Renal pelvis (tissue), 12 donors: Measurements from ENCODE around the gene ADM2. TPM values are rescaled to one million over a fixed set of nuclear protein-coding genes. Genes with fewer than 3 reads are reported as not detected.
"Not testable (repeated sequence)": the region's sequence is repeated elsewhere in the genome, so short reads cannot be mapped to it uniquely, and the experiment has no call there.

Source experiments
- DNase-seq: peaks from one replicate; pipeline ENCODE4 v3.0.0-alpha.2; 2013
- long read RNA-seq, 16 experiments: transcript quantifications; one replicate each; lab custom pipeline, GENCODE V29; 2026
- polyA plus RNA-seq, 3 donors: library from polyadenylated mRNA; unstranded; fragments of 120-200 nt; gene quantifications; one replicate each; pipeline ENCODE4 v1.2.1, GENCODE V29; 2013; ENCODE audit not compliant: insufficient read length in 3 of 3

ADM2 gene, protein sequence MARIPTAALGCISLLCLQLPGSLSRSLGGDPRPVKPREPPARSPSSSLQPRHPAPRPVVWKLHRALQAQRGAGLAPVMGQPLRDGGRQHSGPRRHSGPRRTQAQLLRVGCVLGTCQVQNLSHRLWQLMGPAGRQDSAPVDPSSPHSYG
- polyA plus RNA-seq: 1 to 10 TPM; 4.4 to 6.0 (median 5.7) TPM
- long read RNA-seq, donor 1, full-length matches to known transcripts: 3 of 3 reads
- long read RNA-seq, donor 1, partial matches to known transcripts: 0 of 3 reads
- long read RNA-seq, donor 1, other reads (novel, unspliced or antisense): 0 of 3 reads
- long read RNA-seq, donor 2, full-length matches to known transcripts: 1 of 1 reads
- long read RNA-seq, donor 2, partial matches to known transcripts: 0 of 1 reads
- long read RNA-seq, donor 2, other reads (novel, unspliced or antisense): 0 of 1 reads
- long read RNA-seq, donor 3: 0 reads
- long read RNA-seq, donor 4, full-length matches to known transcripts: 1 of 1 reads
- long read RNA-seq, donor 4, partial matches to known transcripts: 0 of 1 reads
- long read RNA-seq, donor 4, other reads (novel, unspliced or antisense): 0 of 1 reads
- long read RNA-seq, donor 5, full-length matches to known transcripts: 4 of 4 reads
- long read RNA-seq, donor 5, partial matches to known transcripts: 0 of 4 reads
- long read RNA-seq, donor 5, other reads (novel, unspliced or antisense): 0 of 4 reads
- long read RNA-seq, donor 6, full-length matches to known transcripts: 2 of 2 reads
- long read RNA-seq, donor 6, partial matches to known transcripts: 0 of 2 reads
- long read RNA-seq, donor 6, other reads (novel, unspliced or antisense): 0 of 2 reads
- long read RNA-seq, donor 7, full-length matches to known transcripts: 4 of 4 reads
- long read RNA-seq, donor 7, partial matches to known transcripts: 0 of 4 reads
- long read RNA-seq, donor 7, other reads (novel, unspliced or antisense): 0 of 4 reads
- long read RNA-seq, donor 8: 0 reads
- long read RNA-seq, donor 9, full-length matches to known transcripts: 1 of 1 reads
- long read RNA-seq, donor 9, partial matches to known transcripts: 0 of 1 reads
- long read RNA-seq, donor 9, other reads (novel, unspliced or antisense): 0 of 1 reads
- long read RNA-seq, donor 10, full-length matches to known transcripts: 6 of 6 reads
- long read RNA-seq, donor 10, partial matches to known transcripts: 0 of 6 reads
- long read RNA-seq, donor 10, other reads (novel, unspliced or antisense): 0 of 6 reads
- long read RNA-seq, donor 11, full-length matches to known transcripts: 3 of 3 reads
- long read RNA-seq, donor 11, partial matches to known transcripts: 0 of 3 reads
- long read RNA-seq, donor 11, other reads (novel, unspliced or antisense): 0 of 3 reads
- long read RNA-seq, donor 12, full-length matches to known transcripts: 3 of 3 reads
- long read RNA-seq, donor 12, partial matches to known transcripts: 0 of 3 reads
- long read RNA-seq, donor 12, other reads (novel, unspliced or antisense): 0 of 3 reads
- long read RNA-seq, donor 13: 0 reads
- long read RNA-seq, donor 14, full-length matches to known transcripts: 6 of 6 reads
- long read RNA-seq, donor 14, partial matches to known transcripts: 0 of 6 reads
- long read RNA-seq, donor 14, other reads (novel, unspliced or antisense): 0 of 6 reads
- long read RNA-seq, donor 15, full-length matches to known transcripts: 3 of 3 reads
- long read RNA-seq, donor 15, partial matches to known transcripts: 0 of 3 reads
- long read RNA-seq, donor 15, other reads (novel, unspliced or antisense): 0 of 3 reads
- long read RNA-seq, donor 16, full-length matches to known transcripts: 1 of 1 reads
- long read RNA-seq, donor 16, partial matches to known transcripts: 0 of 1 reads
- long read RNA-seq, donor 16, other reads (novel, unspliced or antisense): 0 of 1 reads

DNA sequence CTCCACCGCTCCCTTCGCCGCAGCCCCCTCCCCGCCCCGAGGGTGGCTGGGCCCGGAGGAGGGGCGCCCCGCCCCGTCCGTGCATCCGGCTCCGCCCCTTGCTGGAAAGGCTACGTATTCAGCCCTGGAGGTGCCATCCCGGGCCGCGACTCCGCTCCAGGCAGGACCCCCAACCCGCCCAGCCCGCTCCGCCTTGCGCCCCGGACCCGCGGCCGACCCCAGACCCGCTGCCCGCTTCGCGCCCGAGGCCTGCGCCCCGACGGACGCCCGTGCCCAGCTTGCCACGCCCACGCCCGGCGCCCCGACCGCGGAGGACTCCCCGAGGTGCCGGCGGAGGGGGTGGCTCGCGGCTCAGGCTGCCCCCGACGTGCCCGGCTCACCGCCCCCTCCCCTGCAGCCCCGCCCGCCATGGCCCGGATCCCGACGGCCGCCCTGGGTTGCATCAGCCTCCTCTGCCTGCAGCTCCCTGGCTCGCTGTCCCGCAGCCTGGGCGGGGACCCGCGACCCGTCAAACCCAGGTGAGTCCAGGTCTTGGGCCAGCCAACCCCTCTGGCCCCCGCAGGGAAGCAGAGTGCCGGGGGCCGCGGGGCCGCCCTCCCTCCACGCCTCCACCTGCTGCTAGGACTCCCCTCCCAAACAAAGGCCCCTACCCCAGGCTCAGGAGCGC is at the start of gene ADM2:
ADM2 (plus strand) TSS at position 104 of the 667 bp plus-strand sequence; CDS start at position 409, 305 bp downstream.
- peak; percentile 21 for DNase-seq

DNA sequence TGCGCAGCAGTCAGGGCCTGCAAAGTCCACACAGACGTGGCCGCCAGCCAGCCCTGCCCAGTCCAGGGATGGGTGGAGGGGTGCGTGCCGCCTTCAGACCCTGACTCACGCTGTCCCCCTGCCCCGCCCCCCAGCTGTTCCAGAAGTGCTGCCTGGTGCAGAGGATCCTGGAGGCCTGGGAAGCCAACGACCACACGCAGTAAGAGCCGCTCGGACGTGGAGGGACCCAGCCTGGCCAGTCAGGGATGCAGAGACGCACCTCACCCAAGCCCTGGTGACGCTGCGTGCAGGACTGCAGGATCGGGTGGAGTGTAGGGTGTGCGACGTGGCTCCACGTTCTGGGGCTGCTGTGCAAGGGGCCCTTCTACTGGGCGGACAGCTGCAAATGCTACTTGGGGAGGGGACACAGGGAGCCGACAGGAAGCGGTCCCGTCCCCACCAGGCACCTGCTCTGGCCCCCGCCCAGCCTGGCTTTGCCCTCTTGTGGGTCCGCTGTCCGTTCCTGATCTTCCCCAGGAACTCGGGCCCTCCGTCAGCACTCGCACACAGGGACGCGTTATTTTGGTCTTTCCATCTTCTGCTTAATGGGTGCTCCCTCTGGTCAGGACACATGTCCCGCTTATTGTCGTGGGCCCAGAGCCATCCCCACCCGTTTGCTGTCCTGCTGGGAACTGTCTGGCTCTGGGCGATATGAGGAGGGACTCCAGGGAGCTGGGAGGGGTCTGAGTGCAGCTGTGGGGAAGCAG is 49.0 kb upstream of the ADM2 start:
- DNase-seq: no peak

GRCh38 chr22:50432877-50433510 is 48.3 kb upstream of the ADM2 start:
- DNase-seq: not testable (repeated sequence)

DNA sequence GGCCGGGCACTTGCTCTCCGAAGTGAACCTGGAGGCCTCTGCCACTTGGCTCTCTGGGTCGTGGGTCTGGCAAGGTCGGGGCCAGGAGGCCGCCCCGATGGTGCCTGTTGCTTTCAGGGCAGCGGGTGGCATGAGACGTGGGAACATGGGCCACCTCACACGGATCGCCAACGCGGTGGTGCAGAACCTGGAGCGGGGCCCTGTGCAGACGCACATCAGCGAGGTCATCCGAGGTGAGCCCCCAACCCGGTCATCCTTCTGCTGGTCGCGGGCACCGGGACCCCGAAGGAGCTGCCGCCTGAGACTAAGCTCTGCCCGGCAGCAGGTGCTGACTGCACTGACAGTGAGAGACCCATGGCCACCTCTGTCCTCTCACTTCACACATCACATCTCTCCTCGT is 46.5 kb upstream of the ADM2 start:
- no peak for DNase-seq

DNA sequence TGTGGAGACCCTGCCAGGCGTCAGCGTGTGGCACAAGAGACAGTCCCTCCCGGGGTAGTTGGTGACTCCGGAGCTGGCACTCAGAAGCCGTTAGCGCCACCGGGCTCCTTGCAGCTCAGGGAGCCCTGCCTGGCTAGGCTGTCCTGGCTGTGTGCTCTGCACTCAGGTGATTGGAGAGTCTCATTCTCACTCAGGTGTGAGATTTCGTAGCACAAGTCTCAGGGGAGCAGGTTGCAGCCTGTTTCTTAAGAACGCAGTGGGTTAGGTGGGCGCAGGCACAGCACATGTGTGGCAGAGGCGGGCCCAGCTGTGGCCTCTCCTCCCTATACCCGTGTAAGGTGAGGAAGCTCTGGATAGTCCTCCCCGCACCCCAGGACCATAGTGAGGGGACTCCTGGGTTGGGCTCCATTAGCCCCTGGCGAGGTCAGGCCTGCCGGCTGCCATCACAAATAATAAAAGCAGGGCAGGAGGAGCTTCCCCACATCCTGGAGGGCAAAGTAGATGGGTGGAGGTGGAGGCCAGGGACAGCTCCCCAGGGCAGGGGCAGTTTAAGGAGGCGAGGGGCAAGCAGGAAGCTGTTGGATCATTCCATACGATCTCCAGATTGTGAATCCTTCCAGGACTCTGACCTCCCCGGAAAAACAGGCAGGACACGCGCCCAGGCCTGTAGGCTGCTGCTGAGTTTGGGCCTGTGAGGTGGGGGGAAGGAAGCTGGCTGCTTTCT is 45.9 kb upstream of the ADM2 start:
- DNase-seq: no peak

DNA sequence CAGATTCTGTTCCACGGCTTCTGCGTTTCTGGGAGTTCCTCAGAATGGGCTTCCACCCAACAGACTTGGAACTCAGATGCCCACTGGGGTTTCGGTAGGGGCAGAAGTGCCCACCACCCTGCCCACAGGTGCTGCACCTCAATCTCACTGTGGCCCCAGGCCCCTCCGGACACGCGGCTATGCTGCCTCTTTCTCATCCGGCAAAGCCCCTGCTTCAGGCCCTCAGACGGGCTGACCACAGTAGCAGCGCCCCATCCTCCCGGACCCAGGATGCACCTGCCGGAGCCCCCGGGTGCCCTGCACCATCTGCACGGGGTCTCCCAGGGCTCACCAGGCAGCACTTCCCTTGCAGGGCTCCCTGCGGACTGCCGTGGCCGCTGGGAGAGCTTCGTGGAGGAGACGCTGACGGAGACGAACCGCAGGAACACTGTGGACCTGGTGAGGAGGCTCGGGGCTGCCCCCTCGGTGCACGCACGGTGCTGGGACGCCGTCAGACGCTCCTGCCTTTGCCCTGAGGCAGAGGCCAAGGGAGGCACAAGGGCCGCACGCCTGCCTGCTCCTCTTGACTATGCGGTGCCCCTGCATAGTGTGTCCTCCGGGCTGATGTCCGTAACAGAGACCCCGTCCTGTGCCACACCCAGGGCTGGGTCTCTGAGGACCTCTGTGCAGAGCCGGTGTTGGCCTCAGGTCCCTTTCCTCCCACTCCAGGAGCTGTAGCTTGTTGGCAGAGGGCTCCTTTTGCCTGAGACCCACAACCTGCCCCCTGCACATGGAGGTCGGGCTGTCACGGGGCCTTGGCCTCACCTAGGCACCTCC is 45.1 kb upstream of the ADM2 start:
- no peak for DNase-seq

GRCh38 chr22:50436841-50437341 is 44.5 kb upstream of the ADM2 start:
- no peak for DNase-seq

DNA sequence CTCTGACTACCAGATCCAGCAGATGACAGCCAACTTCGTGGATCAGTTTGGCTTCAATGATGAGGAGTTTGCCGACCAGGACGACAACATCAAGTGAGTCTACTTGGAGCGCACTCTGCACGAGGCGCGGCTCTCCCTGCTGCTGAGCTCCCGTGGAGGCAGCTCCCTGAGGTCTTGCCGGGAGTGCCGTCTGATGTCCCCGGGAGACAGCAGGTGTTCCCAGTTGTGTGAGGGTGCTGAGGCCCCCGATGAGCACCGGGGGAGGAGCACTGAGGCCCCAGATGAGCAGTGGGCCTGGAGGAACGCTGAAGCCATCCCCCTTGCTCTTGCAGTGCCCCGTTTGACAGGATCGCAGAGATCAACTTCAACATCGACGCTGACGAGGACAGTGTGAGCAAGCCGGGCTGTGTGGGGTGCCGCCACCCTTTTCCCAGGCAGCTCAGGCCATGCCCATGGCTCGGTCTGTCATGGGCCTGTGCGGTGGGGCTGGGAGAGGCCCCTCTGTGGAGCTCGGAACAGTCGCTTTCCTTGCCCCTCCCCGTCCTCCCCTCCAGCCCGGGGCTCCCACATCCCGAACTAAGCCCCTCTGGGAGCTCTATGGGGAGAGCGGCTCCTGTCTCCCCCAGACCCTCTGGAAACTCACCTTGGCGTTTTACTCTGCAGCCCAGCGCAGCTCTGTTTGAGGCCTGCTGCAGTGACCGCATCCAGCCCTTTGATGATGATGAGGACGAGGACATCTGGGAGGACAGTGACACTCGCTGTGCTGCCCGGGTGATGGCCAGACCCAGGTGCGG is 43.6 kb upstream of the ADM2 start:
- no peak for DNase-seq

DNA sequence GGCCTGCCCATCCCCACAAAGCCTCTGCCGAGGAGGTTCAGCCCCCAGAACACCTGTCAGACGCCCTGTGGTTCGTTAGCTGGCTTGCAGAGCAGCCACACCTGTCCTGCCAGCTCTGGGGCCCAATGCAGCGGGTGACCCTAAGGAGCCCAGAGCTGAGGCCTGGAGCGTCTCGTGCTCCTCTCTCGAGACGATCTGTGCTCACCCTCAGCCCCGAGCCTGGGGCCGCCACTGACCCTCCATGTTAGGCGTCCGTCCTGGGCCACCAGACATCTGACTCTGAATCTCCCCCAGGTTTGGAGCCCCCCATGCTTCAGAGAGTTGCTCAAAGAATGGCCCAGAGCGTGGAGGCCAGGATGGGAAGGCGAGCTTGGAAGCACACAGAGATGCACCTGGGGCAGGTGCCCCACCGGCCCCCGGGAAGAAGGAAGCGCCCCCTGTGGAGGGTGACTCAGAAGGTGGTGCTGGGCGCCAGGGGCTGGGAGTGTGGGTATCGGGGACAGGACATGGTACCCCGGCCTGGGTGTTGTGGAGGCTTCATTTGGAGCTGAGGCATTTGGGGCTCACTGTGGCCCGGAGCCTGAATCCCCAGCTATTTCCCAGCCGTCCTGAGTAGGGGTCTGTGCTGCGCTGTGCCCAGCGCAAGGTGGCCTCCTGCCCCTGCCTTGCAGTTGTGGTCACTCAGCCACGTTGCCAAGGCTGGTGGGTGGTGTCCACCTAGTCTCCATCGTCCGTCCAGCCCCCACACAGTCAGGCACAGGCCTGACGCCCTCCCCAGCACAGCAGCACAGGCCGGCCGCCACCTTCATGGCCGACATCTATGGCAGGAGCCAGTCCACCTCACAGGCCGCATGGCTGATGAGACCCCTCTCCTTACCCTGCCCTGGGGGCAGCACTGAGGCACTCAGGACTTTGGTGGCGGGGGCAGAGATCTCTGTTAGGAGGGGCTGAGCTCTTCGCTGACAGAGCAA is 42.8 kb upstream of the ADM2 start:
- no peak for DNase-seq

DNA sequence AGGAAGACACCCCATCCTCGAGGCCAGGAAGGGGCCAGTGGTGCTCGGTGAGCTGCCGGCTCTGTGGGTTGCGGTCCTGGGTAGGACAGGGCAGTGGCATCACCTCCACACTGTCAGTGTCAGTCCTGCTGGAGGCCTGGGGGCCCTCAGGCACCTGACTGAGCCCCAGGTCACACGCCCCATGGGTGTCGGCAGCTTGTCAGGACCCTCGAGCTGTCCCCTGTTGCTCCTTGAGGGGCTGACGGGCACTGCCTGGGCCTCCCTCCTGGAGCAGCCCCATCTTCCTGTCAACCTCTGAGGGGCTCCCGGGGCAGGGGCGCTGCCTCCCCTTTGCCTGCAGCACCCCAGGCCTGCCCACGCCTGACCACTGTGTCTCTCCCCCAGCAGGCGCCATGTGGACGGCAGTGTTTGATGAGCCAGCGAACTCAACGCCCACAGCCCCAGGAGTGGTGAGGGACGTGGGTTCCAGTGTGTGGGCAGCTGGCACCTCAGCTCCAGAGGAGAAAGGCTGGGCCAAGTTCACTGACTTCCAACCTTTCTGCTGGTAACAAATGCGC is 42.0 kb upstream of the ADM2 start:
- no peak for DNase-seq

- no peak for DNase-seq
These were observed 41.4 kb upstream of the ADM2 start for GRCh38 chr22:50439871-50440331.

DNA sequence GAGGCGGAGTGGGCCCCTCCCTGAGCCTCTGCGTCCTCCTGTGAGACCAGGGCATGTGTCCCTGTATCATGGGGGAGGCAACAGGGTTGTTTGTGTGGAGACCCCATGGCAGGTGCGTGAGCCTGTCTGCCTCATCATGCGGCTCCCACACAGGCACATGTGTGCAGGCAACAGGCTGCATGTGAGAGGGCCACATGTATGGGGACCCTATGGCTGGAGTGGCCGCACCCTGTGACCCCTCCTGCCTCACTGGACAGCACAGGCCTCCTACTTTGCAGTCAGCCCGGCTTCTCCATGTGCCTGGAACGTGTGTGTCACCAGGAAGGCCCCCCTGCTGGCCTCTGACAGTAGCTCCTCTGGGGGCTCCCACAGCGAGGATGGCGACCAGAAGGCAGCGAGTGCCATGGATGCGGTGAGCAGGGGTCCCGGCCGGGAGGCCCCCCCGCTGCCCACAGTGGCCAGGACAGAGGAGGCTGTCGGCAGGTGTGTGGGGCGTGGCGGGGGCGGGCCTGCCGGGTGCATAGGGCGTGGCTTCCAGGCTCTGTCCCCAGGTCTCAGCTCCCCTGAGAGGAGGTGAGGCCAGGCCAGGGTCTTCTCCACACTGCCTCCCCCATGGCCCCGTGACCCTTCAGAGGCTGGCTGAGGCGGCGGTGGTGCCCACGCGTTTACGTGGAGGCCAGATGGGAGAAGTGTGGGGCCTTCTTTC is 40.6 kb upstream of the ADM2 start:
- DNase-seq: no peak

GRCh38 chr22:50441428-50441993 is 39.8 kb upstream of the ADM2 start:
- no peak for DNase-seq
